Activated naive CD4-positive, alpha-beta T cell treated with anti-CD3 and anti-CD28 coated beads, Interleukin-2, amount 50 U/mL, for 24 hours (primary cell): ENCODE measurements around the gene OGFOD2.
A peak's percentile ranks its signal among the peaks of the same experiment; 100 is the strongest.
"Not testable (repeated sequence)": the region's sequence is repeated elsewhere in the genome, so short reads cannot be mapped to it uniquely, and the experiment has no call there.

Experiments used
- H3K27ac Mint-ChIP-seq: one replicate; pipeline ENCODE4 v1.8.0; 2021; ENCODE audit warnings: mild to moderate bottlenecking, mixed read lengths
- H3K27me3 Mint-ChIP-seq: one replicate; pipeline ENCODE4 v1.8.0; 2021; ENCODE audit warnings: mixed read lengths
- H3K36me3 Mint-ChIP-seq: one replicate; pipeline ENCODE4 v1.8.0; 2021; ENCODE audit warnings: mixed read lengths
- H3K4me1 Mint-ChIP-seq: one replicate; pipeline ENCODE4 v1.8.0; 2021; ENCODE audit warnings: mixed read lengths
- H3K4me3 Mint-ChIP-seq: one replicate; pipeline ENCODE4 v1.8.0; 2021; ENCODE audit warnings: mild to moderate bottlenecking, mixed read lengths
- H3K9me3 Mint-ChIP-seq: one replicate; pipeline ENCODE4 v1.8.0; 2021; ENCODE audit warnings: mixed read lengths

The OGFOD2 gene

DNA sequence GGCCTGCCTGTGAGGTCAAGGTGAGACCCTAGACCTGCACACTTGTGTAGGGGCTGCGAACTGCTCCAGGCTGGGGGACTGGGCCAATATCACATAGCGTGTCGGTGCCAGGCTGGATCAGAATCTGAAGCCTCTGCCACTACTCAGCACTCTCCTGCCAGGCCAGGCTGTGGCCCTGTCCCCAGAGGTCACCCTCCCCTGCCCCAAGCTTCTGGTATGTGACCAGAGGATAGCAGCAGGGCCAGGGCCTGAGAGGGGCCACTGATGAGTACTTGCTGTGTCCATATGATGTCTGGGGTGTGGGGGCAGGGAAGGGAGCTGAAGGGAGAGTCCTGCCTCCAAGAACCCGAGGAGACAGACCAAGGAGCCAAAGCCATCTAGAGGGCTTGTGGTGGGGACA, 23.3 kb downstream of the OGFOD2 start:
- Mint-ChIP-seq H3K27ac (no peak overlapping the region), H3K9me3 (no peaks in the 10 kb centered on the region), H3K36me3 (no peaks in the 10 kb centered on the region), H3K4me1 (no peaks in the 10 kb centered on the region), H3K4me3 (no peak overlapping the region), H3K27me3 (no peaks in the 10 kb centered on the region)

DNA sequence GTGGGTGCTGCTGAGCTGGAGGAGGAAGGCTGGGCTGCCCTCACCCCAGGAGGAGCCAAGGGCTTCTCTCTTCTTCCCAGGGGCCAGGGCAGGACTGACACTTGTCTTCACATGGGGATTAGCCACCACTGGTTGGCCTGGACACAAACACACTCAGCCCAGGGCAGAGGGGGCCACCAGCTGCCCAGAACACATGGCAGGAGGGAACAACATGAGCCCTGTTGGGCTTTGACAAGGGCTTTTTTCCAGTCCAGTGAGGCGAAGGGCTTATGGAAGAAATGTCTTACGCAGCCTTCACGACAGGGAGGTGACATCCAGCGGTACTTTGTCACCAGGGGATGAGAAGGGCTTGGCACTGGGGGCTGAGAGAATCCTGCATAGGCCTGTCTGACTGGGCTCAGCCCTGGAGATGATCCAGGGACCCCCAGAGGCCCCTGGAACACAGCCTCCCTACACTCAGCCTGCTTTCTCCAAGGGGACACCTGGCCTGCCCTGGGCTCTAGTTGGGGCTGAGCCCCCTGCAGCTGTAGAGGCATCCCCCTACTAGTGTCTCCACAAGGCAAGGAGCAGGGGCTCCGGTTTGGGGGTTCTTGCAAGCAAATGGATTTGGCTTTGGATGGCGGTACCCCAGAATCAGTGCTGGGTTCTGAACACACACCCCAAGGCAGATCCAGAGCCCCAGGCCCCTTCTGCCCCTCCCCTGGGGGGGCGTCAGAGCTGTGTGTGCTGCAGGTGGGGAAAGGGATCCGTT, 24.3 kb downstream of the OGFOD2 start:
- H3K27me3 Mint-ChIP-seq, result no peaks in the 10 kb centered on the region
- peak overlapping the region; percentile 30 for H3K27ac Mint-ChIP-seq
- no peak overlapping the region for H3K4me3 Mint-ChIP-seq
- no peaks in the 10 kb centered on the region for H3K9me3 Mint-ChIP-seq
- no peaks in the 10 kb centered on the region for H3K4me1 Mint-ChIP-seq
- no peaks in the 10 kb centered on the region for H3K36me3 Mint-ChIP-seq

DNA sequence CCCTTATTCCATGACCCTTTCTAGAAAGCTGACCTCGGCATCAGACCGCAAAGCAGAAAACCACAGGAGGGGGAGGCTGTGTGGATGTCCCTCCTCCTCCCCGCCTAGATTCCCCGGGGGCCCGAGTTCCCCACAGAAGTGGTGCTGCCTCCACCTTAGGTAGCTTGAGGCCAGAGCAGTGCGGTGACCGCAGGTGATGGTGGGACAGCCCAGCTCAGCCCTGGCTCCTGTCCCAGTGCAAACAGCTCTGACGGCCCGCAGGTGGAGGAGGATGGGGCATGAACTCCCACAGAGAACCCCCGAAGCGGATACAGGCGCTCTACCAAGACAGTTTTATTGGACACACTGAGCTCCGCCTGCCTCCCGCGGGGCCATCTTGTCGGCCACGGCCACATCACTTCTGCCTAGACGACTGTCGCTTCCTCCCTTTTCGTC, 25.0 kb downstream of the OGFOD2 start:
- Mint-ChIP-seq H3K4me3 (no peak overlapping the region), H3K9me3 (no peaks in the 10 kb centered on the region), H3K27me3 (no peaks in the 10 kb centered on the region), H3K4me1 (no peaks in the 10 kb centered on the region), H3K36me3 (no peaks in the 10 kb centered on the region), H3K27ac (no peak overlapping the region)

DNA sequence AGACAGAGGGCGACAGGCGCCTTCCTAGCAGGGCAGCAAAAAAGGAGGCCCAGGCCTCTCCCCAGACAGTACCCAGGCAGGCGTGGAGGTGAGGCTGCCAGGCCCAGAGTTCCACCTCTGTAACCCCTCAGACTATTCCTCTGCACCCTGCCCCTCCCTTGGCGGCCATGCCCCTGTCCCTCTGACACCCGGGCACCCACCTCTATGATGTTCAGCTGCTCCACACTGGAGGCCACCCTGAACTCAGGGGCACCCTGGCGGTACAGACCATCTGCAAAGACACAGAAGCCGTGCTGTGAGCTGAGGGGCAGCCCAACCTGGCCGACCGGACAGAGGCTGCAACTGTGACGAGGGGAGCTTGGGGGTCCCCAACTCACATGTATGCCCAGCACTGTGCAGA, 25.5 kb downstream of the OGFOD2 start:
- Mint-ChIP-seq H3K9me3 (no peaks in the 10 kb centered on the region), H3K27ac (no peak overlapping the region), H3K4me3 (no peak overlapping the region), H3K4me1 (no peaks in the 10 kb centered on the region), H3K36me3 (no peaks in the 10 kb centered on the region), H3K27me3 (no peaks in the 10 kb centered on the region)

DNA sequence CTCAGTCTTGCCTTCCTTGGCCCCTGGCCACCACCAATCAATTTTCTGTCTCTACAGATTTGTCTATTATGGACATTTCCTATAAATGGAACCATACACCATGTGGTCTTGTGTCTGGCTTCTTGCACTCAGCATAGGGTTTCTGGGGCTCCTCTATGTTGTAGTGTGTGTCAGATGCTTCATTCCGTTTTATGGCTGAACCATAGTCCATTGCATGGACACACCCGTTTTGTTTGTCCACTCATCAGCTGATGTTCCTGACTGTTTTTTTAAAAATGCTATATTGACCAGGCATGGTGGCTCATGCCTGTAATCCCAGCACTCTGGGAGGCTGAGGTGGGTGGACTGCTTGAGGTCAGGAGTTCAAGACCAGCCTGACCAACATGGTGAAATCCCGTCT, 26.4 kb downstream of the OGFOD2 start:
- H3K4me3 Mint-ChIP-seq, result no peak overlapping the region
- H3K36me3 Mint-ChIP-seq, result no peaks in the 10 kb centered on the region

DNA sequence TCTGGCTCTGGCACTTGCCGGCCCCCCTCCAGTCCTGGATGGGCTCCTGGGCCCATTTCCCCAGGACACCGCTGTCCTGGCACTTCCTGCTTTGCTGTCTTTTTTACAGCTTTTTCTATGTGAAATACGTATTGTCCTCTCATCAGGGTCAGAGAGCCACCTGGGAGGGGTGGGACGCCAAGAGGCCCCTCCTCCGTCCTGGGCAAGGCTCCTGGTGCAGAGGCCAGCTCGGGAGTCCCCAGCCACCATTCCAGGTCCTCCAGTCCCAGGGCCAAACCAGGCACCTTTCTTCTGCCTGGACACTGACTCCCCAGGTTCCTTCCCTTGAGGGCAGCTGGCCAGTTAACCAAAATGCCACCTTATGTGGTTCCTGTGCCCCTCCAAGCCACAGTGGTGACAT, 28.2 kb downstream of the OGFOD2 start:
- H3K9me3 Mint-ChIP-seq, result no peaks in the 10 kb centered on the region
- H3K4me3 Mint-ChIP-seq, result no peak overlapping the region

More for the DNA sequence above, 26.4 kb downstream of the OGFOD2 start:
- Mint-ChIP-seq H3K27me3 (no peaks in the 10 kb centered on the region), H3K9me3 (no peaks in the 10 kb centered on the region), H3K27ac (peak overlapping the region; percentile 8), H3K4me1 (no peaks in the 10 kb centered on the region)

DNA sequence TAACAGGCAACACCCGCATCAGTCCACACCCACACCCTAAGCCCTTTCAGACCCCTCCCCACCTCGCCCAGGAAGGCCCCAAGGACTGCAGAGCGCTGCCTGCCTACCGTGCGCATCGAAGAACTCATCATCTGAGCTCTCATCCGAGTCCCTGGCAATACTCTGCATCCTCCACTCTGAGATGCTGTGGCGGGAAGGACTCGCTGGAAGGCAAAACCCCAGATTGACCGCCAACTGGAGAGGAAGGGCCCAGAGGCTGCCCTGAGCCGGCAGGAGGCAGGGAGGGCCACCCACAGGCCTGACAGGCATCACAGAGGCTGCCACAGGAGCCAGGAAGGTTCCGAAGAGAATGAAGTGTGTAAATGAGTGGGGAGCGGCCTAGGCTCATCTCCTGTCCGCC, 29.2 kb downstream of the OGFOD2 start:
- no peaks in the 10 kb centered on the region for H3K36me3 Mint-ChIP-seq
- H3K27me3 Mint-ChIP-seq, result no peaks in the 10 kb centered on the region
- no peaks in the 10 kb centered on the region for H3K9me3 Mint-ChIP-seq
- no peaks in the 10 kb centered on the region for H3K4me1 Mint-ChIP-seq
- H3K4me3 Mint-ChIP-seq, result no peak overlapping the region
- no peak overlapping the region for H3K27ac Mint-ChIP-seq

More for the DNA sequence above, 28.2 kb downstream of the OGFOD2 start:
- Mint-ChIP-seq H3K27ac (no peak overlapping the region), H3K4me1 (no peaks in the 10 kb centered on the region), H3K27me3 (no peaks in the 10 kb centered on the region), H3K36me3 (no peaks in the 10 kb centered on the region)

DNA sequence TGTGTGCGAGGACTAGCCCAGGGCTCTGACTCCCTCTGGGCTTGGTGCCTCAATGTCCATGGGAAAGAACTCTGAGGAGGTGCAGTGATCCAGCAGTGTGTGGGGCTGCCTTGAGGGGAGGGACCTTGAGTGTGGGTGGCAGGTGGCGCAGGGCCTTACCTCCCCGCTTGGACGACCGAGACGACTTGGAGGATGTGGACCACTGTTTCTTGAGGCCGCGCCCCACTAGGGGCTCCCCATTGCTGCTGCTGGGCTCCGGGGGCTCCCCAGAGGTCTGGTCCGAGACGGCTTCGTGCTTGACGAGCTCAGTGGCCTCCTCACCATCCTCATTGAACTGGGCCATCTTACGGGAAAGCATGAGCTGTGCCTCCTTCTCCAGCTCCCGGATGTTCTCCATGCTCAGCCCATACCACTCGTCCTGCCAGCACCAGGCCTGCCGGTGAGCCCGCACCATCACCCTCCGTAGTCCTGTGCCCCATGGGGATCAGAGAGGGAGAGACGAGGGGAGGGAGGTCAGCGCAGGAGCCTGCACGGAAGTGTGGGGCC, 30.1 kb downstream of the OGFOD2 start:
- no peak overlapping the region for H3K27ac Mint-ChIP-seq
- H3K27me3 Mint-ChIP-seq, result no peaks in the 10 kb centered on the region
- H3K4me1 Mint-ChIP-seq, result no peaks in the 10 kb centered on the region
- no peaks in the 10 kb centered on the region for H3K36me3 Mint-ChIP-seq
- no peak overlapping the region for H3K4me3 Mint-ChIP-seq
- no peaks in the 10 kb centered on the region for H3K9me3 Mint-ChIP-seq

DNA sequence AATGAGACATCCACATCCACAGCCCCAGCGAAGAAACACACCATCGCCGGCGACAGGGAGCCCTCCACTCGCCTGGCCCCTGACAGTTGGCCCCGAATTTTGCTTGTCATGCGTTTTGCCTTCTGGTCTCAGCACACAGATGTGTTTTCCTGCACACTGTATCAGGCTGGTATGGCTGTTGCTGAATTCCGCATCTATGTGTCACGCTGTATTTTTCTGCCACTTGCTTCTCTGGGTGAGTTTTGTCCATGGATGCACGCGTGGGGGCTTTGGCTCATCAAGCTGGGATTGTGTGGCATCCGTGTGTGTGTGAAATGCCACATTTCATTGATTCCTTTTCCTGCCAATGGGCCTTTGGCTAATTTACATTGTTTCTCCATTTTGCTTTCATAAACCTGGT, 31.9 kb downstream of the OGFOD2 start:
- H3K4me3 Mint-ChIP-seq, result no peak overlapping the region
- H3K27me3 Mint-ChIP-seq, result no peaks in the 10 kb centered on the region
- peaks cover 2% of the 10 kb centered on the region for H3K36me3 Mint-ChIP-seq
- H3K27ac Mint-ChIP-seq, result no peak overlapping the region
- H3K9me3 Mint-ChIP-seq, result no peaks in the 10 kb centered on the region
- no peaks in the 10 kb centered on the region for H3K4me1 Mint-ChIP-seq

DNA sequence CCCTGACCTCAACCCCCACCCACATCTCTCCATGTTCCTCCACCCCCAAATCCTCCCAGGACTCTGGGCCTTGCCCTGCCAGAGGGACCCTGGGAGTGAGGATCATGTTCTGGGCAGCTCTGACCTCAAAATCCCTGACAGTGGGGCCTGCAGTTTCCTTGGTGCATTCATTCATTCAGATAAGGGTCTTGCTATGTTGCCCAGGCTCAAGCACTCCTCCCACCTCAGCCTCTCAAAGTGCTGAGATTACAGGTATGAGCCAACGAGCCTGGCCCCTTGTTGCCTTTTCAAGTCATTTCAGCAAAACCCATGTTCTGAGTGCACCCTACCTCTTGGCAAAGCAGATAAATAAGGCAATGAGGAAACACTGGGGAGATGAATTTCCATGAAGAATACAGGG, 35.1 kb downstream of the OGFOD2 start:
- peaks cover 5% of the 10 kb centered on the region for H3K4me1 Mint-ChIP-seq
- peaks cover 4% of the 10 kb centered on the region for H3K36me3 Mint-ChIP-seq
- H3K27me3 Mint-ChIP-seq, result no peaks in the 10 kb centered on the region
- H3K9me3 Mint-ChIP-seq, result no peaks in the 10 kb centered on the region
- no peak overlapping the region for H3K27ac Mint-ChIP-seq
- H3K4me3 Mint-ChIP-seq, result no peak overlapping the region

DNA sequence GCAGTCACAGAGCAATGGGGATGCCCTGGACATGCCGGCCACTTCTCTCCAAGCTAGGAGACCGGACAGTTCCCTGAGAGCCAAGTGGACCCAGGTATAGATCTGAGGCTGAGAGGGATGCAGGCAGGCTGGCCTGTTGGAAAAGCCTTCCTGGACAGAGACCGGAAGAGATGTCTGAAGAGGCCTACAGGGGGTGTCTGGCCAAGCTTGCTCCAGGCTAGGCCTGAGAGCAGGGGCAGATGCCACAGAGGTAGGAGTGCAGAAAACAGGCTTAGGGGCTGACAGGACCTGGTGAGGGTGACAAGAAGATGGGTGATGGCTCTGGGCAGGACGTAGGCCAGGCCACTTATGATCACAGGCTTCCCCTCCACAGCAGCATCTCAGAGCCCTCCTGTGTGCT, 35.6 kb downstream of the OGFOD2 start:
- Mint-ChIP-seq H3K27me3 (no peaks in the 10 kb centered on the region), H3K36me3 (peaks cover 4% of the 10 kb centered on the region), H3K9me3 (no peaks in the 10 kb centered on the region), H3K27ac (no peak overlapping the region), H3K4me3 (no peak overlapping the region), H3K4me1 (peaks cover 11% of the 10 kb centered on the region)

DNA sequence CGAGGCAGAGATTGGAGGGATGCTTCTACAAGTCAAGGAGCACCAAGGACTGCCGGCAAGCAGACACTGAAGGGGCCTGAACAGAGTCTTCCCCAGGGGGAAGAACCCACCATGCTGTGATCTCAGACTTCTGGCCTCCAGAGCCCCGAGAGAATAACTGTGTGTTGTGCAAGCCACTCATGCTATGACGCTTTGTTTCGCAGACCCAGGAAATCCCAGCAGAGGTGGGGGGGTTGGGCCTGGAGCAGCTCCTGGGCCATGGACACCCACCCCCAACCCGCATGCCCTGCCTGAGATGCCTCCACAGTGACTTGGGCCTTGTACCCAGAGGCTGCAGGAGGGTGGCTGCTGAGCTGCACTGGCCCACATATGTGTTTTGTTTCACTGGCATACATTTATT, 36.7 kb downstream of the OGFOD2 start:
- no peak overlapping the region for H3K27ac Mint-ChIP-seq
- peaks cover 12% of the 10 kb centered on the region for H3K4me1 Mint-ChIP-seq
- H3K27me3 Mint-ChIP-seq, result no peaks in the 10 kb centered on the region
- H3K4me3 Mint-ChIP-seq, result no peak overlapping the region
- H3K9me3 Mint-ChIP-seq, result no peaks in the 10 kb centered on the region
- peaks cover 4% of the 10 kb centered on the region for H3K36me3 Mint-ChIP-seq

DNA sequence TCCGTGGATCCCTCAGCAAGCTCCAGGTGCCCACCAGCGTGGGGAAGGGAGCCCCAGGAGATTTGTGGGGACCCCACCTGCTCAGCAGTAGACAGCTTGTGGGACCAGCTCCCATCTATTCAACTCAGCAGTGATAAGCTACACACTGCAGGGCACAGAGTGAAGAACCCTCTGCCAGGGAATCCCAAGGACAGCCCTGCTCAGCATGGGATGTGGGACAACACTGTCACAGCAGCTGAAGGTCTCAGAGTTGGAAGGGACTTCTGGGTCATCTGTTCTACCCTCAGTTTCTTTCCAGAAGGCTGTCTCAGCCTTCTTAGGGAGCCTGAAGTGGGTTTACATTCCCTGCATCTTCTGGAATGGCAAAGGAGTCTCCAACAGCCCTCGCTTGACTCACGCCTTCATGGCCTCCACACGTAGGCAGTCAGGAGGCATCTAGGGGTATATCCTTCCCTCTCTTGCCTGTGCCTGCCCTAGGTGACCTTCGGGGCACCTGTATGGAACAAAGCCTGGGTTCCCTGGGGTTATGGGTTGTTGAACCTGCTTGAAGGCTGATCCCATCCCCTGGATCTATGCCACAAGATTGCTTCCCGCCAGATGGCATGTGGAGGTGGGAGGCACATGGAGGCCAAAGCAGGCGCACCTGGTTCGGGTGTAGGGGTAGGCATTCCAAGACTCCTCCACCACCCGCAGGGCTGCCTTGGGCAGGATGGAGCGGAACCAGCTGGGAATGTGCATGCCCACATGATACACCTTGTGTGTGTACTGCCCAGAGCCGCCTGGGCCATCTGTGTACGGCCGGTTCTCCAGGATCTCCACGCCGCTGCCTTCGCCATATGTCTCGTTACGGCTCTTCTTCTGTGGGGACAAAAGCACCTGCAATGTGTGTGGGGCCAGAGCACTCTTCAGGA, 38.4 kb downstream of the OGFOD2 start:
- no peaks in the 10 kb centered on the region for H3K27me3 Mint-ChIP-seq
- peaks cover 20% of the 10 kb centered on the region for H3K4me1 Mint-ChIP-seq
- no peak overlapping the region for H3K4me3 Mint-ChIP-seq
- peaks cover 4% of the 10 kb centered on the region for H3K36me3 Mint-ChIP-seq
- no peaks in the 10 kb centered on the region for H3K9me3 Mint-ChIP-seq
- H3K27ac Mint-ChIP-seq, result no peak overlapping the region

DNA sequence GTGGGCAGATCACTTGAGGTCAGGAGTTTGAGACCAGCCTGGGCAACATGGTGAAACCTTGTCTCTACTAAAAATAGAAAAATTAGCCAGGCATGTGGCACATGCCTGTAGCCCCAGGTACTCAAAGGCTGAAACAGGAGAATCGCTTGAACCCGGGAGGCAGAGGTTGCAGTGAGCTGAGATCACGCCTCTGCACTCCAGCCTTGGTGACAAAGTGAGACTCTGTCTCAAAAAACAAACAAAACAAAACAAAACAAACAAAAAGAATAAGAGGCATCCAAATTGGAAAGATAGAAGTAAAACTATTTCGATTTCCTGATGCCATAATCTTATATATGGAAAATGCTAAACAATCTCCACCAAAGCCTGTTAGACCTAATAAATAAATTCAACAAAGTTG, 39.4 kb downstream of the OGFOD2 start:
- H3K27me3 Mint-ChIP-seq, H3K9me3 Mint-ChIP-seq: not testable (repeated sequence)

DNA sequence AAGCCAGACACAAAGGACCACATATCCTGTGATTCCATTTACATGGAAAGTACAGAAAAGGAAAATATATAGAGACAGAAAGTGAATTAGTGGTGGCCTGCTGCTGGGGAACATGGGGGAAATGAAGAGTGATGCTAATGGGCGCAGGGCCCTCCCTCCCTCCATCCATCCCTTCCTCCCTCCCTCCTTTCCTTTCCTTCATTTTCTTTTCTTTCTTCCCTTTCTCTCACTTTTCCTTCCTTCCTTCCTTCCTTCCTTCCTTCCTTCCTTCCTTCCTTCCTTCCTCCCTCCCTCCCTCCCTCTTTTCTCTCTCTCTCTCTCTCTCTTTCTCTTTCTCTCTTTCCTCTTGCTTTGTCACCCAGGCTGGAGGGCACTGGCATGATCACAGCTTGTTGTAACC, 42.7 kb downstream of the OGFOD2 start:
- H3K27ac Mint-ChIP-seq, result peak overlapping the region; percentile 90
- no peaks in the 10 kb centered on the region for H3K27me3 Mint-ChIP-seq
- H3K4me1 Mint-ChIP-seq, result peaks cover 38% of the 10 kb centered on the region
- H3K4me3 Mint-ChIP-seq, result no peak overlapping the region
- H3K9me3 Mint-ChIP-seq, result no peaks in the 10 kb centered on the region
- H3K36me3 Mint-ChIP-seq, result peaks cover 2% of the 10 kb centered on the region

More for the DNA sequence above, 39.4 kb downstream of the OGFOD2 start:
- Mint-ChIP-seq H3K4me1 (peaks cover 26% of the 10 kb centered on the region), H3K27ac (peak overlapping the region; percentile 17)
- not testable (repeated sequence) for H3K36me3 Mint-ChIP-seq, H3K4me3 Mint-ChIP-seq

DNA sequence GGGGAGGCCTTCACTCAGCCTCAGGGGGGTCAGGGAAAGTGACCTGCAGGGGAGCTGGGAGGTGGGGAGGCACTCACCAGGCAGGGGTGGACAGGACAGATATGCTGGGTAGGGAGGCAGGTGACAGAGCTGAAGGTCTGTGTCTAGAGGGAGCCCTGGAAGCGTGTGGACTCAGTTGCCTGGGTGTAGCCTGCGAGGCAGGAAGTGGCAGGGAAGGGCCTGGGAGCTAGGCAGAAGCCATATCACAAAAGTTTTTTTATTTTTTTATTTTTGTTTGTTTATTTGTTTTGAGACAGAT, 44.7 kb downstream of the OGFOD2 start:
- Mint-ChIP-seq H3K36me3 (peaks cover 3% of the 10 kb centered on the region), H3K4me3 (no peak overlapping the region), H3K9me3 (no peaks in the 10 kb centered on the region), H3K4me1 (peaks cover 52% of the 10 kb centered on the region), H3K27me3 (no peaks in the 10 kb centered on the region), H3K27ac (peak overlapping the region; percentile 60)
